NCI-H345 (cell line): Measurements from ENCODE around the gene PAQR4.
"Not testable (repeated sequence)": the region's sequence is repeated elsewhere in the genome, so short reads cannot be mapped to it uniquely, and the experiment has no call there.

ENCODE experiments used
- DNase-seq: peaks from one replicate; lab custom pipeline; 2025; lab: John Stamatoyannopoulos, UW

Gene PAQR4

DNA sequence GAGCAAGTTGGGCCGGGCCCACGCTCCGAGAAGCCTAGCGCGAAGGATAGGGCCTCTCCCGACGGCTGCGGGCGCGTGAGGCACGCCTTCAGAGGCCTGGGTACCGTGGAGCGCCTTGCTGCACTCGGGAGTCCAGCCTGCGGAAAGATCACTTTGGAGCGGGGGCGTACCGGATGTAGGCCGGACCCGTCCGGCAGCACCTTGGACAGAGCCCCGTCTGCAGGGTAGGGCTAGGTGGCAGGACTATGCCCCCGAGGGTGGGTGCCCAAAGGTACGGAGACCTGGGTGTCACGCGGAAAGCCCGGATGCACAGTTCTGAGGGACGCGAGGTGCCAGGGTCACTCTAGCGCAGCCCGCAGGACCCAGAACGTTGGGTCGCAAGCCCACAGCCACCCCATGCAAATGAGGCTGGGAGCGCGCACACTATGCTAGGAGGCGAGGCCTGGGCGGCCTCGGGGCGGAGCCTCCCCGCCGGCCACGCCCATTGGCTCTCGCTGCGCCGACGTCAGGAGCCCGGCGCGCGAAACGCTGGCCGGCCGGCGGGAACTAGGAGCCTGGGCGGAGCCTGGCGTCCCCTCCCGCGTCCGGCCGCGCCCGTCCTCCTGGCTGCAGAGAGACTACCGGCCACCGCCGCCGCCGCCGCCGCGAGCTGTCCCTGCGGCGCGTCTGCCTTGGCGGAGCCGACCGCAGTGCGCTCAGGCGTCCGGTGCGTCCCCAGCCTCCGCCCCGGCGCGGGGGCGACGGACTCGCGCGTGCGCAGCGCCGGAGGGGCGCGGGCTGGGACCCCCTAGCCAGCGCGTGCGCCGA is at the start of gene PAQR4:
Gene PAQR4, plus strand, starts transcription at position 611 of the 807 bp plus-strand sequence. CDS start 327 bp downstream, outside the sequence.
- peak; percentile 92 for DNase-seq

DNA sequence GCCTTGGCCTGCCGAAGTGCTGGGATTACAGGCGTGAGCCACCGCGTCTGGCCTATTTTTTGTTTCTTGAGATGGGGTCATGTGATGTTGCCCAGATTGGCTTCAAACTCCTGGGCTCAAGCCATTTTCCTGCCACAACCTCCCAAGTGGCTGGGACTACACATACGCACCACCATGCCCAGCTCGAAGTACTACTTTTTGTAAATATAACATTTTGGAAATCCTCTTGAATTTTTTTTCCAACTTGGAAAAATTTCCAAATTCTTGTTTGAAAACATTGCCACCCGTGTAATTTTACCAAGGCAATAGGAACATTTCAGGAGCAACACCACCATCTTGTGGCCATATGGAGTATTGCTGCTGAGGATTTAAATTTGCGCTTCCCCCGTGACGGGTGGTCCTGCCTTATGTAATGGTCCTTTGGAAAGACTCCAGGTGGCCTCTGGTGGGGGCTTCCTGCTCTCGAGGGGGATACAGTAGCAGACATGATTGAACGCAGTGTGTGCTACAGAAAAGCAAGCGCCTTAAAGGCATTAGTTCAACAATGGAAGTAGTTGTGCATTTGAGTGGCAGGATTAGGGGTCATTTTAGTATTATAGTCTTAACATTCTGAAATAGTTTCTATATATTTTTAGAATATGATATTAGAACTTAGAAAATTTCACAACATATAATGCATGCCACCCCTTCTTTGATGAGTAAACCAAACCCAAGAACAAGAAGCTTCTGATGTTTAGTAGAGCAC is 49.5 kb upstream of the PAQR4 start:
- peak; percentile 65 for DNase-seq

DNA sequence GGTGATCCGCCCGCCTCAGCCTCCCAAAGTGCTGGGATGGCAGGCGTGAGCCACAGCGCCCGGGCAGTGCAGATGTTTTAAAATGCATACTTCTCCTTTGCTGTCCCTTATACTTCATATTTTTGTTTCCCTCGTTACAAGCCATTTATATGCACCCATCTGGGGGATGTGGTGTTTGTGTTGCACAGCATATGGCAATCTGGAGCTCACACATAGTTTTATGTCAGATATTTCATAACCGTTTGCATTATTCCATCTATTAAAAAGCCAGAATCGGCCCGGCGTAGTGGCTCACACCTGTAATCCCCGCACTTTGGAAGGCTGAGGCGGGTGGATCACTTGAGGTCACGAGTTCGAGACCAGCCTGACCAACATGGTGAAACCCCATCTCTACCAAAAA is 45.7 kb upstream of the PAQR4 start:
- no peak for DNase-seq

DNA sequence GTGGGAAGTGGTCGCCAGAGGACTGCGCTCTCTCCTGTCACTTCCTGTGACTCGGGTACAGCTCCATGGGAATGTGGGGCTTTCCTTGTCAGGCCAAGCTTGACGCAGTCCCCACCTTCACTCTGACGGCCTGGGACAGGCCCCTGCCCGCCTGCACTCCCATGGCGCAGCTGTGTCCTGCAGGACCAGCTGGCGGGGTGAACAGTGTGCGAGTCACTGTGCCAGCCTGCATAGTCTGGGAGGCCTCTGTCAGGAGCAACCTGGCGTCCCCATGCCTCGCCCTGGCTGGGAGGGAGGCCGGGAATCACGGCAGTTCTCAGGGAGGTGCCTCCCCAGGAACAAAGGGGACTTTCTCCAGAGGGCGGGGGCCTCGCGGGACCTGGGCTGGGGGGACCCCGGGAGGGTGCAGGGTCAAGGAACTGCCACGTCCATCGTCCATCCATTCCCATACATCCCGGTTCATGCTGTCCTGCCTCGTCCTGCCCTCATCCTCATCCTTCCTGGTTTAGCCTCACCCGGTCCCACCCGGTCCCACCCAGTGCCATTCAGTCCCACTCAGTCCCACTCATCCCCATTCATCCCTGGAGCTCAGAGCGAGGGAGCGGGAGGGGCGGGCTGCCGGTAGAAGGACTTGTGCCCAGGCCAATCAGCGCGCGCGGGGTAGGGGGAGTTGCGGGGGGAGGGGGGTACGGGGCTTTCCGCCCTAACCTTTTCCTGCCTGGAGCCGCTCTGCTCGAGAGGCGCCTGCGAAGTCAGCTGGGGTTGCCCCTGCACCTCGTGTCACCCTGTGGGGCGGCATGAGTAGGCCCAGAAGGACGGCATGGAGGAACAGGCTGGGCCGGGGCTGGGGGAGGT is 44.0 kb upstream of the PAQR4 start:
- no peak for DNase-seq

DNA sequence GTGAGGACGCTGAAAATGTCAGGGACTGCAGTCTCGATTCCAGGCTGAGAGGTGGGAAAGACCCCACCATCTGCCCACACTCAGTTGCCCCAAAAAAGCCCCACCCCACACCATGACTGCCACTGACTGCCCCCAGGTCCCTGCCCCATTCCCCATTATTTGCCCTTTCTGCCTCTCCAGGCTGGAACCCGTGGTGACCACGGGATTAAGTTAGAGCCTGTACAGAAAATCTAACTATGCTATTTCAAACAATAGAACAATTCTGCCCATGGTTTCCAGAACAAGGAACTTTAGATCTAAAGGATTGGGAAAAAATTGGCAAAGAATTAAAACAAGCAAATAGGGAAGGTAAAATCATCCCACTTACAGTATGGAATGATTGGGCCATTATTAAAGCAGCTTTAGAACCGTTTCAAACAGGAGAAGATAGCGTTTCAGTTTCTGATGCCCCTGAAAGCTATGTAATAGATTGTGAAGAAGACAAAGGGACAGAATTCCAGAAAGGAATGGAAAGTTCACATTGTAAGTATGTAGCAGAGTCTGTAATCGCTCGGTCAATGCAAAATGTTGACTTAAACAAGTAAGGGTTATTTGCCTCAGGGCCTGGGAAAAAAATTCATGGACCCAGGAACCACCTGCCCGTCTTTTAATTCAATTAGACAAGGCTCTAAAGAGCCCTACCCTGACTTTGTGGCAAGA is 43.0 kb upstream of the PAQR4 start:
- DNase-seq, result no peak

DNA sequence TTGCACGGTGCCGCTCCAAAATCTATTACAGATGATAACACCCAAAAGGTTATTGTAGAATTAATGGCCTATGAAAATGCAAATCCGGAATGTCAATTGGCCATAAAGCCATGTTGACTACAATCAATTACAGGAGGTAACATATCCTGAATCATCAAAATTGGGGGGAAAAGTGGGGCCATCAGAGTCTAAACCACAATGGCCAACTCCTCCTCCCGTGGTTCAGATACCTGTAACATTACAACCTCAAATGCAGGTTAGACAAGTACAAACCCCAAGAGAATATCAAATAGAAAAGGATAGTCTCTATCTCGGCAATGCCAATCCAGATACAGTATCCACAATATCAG is 42.5 kb upstream of the PAQR4 start:
- DNase-seq, result no peak

DNA sequence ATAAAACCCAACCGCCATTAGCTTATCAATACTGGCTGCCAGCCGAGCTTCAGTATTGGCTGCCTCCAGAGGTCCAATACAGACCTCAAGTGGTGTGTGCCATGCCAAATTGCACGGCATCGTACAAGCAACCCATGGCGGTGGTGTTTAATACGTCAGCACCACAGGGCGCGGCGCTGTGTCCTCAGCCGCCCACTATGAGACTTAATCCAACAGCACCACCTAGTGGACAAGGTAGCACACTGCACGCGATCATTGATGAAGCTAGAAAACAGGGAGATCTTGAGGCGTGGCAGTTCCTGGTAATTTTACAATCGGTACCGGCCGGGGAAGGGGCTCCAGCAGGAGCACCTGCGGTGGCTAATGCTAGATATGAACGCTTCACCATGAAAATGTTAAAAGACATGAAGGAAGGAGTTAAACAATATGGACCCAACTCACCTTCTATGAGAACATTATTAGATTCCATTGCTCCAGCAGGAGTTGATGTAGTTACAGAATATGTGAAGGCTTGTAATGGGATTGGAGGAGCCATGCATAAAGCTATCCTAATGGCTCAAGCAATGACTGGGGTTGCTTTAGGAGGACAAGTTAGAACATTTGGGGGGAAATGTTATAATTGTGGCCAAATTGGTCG is 42.0 kb upstream of the PAQR4 start:
- peak; percentile 91 for DNase-seq

DNA sequence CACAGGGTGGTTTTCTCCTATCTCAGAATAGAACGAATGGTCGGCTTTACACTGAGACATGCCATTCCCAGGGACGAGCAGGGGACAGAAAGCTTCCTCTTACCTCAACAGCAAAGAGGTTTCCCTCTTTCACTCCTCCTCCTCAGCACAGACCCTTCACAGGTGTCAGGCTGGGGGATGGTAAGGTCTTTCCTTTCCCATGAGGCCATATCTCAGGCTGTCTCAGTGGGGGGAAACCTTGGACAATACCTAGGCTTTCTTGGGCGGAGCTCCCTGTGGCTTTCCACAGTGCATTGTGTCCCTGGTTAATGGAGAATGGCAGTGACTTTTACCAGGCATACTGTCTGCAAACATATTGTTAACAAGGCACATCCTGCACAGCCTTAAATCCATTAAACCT is 41.0 kb upstream of the PAQR4 start:
- not testable (repeated sequence) for DNase-seq

DNA sequence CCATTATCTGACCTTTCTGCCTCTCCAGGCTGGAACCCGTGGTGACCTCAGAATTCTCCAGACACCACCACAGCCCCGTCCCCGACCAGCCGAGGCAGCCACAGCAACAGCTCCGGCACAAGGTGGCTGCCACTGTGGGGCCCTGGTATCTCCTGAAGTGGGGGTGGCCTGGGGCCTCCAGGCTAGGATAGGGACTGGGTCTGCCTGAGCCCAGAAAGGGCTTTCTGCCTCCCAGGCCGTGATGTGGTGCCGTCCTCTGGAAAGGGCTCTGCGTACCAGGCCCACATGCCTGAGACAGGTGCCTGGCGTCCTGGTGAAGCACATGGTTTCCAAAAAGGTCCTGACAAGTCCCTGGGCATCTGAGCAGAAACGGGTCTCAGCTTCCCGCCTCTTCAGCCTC is 40.4 kb upstream of the PAQR4 start:
- DNase-seq, result no peak

DNA sequence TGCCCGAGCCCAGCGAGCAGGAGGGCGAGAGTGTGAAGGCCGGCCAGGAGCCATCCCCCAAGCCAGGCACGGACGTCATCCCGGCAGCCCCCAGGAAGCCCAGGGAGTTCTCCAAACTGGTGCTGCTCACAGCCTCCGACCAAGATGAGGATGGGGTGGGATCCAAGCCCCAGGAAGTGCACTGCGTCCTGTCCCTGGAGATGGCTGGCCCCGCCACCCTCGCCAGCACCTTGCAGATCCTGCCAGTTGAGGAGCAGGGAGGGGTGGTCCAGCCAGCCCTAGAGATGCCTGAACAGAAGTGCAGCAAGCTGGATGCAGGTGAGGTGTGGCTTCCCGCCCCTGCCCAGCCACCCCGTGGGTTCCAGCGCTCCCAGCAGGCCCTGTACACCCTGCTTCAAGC is 39.5 kb upstream of the PAQR4 start:
- DNase-seq, result no peak

DNA sequence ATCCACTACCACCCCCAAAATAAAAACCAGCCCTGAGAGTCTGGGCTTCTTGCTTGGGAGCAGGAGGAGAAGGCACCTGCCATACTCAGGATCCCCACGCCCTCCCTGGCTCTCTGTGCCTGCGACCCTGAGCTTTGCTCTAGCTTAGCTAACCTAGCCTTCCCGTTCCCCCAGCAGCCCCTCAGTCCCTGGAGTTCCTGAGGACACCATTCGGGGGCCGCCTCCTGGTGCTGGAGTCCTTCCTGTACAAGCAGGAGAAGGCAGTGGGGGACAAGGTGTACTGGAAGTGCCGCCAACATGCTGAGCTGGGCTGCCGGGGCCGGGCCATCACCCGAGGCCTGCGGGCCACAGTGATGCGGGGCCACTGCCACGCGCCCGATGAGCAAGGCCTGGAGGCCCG is 38.9 kb upstream of the PAQR4 start:
- no peak for DNase-seq

DNA sequence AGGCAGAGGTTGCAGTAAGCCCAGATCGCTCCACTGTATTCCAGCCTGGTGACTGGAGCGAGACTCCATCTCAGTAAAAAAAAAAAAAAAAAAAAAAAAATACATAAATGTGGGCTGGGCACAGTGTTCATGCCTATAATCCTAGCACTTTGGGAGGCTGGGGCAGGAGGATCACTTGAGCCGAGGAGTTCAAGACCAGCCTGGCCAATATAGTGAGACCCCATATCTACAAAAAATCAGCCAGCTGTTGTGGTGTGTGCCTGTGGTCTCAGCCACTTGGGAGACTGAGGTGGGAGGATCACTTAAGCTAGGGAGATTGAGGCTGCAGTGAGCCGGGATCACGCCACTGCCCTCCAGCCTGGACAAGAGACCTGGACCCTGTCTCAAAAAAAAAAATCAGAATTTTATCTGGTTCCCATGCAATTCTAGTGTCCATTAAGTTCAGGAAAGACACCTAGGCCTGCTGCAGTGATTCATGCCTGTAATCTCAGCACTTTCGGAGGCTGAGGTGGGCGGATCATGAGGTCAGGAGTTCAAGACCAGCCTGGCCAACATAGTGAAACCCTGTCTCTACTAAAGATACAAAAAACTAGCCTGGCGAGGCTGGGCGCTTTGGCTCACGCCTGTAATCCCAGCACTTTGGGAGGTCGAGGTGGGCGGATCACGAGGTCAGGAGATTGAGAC is 37.8 kb upstream of the PAQR4 start:
- DNase-seq, result not testable (repeated sequence)

DNA sequence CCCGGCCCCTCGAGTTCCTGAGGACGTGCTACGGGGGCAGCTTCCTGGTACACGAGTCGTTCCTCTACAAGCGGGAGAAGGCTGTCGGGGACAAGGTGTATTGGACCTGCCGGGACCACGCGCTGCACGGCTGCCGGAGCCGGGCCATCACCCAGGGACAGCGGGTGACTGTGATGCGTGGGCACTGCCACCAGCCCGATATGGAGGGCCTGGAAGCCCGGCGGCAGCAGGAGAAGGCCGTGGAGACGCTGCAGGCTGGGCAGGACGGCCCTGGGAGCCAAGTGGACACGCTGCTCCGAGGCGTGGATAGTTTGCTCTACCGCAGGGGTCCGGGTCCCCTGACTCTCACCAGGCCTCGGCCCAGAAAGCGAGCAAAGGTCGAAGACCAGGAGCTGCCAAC is 36.0 kb upstream of the PAQR4 start:
- DNase-seq, result no peak

DNA sequence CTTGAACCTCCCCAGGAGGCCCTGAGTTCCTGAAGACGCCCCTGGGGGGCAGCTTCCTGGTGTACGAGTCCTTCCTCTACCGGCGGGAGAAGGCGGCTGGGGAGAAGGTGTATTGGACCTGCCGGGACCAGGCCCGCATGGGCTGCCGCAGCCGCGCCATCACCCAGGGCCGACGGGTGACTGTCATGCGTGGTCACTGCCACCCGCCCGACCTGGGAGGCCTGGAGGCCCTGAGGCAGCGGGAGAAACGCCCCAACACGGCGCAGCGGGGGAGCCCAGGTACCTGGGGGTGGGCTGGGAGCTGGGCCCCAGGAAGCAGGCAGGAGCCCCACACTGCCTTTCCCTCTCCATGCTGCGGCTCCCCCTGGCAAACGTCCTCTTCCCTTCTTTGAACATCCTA is 35.4 kb upstream of the PAQR4 start:
- DNase-seq, result no peak

DNA sequence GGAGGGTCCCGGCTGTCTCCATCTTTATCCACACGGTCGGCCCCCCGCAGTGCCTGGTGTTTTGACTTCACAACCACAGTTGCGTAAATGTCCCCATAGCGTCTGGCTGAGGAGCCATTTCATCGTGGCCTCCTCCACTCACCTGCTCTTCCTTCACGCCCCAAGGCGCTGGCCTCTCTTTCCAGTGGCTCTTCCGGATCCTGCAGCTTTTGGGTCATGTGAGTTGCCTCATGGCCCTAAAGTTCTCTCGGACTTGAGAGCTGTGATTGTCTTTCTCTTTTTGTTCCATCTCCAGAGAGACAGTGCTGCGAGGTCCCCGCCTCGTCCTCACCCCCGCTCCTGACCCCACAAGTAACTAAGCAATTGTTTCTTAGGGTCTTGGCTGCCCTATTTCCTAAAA is 34.7 kb upstream of the PAQR4 start:
- no peak for DNase-seq

DNA sequence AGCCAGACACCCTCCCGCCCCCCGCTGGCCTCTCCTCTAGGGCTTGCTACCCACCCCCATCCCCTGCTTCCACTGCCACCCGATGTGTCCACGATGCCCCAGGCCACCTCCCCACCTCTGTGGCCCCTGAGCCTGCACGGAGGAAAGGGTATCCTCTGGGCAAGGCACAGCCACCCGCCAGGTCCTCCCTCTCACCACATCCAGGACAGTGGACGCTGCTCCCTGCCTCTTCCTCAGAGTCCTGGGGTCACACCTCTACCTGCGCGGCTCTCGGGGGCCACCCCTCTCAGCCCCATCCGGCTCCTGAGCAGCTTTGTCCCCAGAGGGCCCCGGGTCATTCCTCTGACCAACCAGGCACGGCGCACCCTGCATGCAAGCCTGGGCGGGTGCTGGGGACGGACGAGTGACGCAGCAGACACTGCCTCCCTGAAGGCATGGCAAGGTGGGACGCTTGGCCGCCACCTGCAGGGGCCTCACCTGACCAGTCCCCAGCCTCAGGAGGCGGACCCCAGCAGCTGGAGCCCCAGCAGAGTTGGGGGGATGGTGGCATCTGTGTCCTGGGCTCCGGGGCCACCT is 32.6 kb upstream of the PAQR4 start:
- DNase-seq, result no peak

DNA sequence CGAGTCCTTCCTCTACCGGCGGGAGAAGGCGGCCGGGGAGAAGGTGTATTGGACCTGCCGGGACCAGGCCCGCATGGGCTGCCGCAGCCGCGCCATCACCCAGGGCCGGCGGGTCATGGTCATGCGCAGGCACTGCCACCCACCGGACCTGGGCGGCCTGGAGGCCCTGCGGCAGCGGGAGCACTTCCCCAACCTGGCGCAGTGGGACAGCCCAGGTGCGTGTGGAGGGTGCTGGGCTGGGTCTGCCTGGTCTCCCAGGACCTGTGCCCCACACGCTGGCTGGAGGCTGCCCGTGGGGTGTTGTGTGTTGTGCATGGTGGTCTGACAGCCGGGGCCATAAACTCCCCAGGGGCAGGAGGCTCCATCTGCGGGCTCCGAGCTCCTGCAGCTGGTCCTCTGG is 32.0 kb upstream of the PAQR4 start:
- DNase-seq, result no peak

DNA sequence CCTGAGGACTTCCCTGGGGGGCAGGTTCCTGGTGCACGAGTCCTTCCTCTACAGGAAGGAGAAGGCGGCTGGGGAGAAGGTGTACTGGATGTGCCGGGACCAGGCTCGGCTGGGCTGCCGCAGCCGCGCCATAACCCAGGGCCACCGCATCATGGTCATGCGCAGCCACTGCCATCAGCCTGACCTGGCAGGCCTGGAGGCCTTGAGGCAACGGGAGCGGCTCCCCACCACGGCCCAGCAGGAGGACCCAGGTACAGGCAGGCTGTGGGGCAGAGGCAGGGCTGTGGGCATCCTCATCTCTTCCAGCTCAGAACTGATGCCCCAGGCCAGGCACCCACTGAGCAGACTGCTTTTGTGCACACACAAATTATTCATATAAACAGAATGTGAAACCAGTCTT is 30.9 kb upstream of the PAQR4 start:
- DNase-seq, result no peak

DNA sequence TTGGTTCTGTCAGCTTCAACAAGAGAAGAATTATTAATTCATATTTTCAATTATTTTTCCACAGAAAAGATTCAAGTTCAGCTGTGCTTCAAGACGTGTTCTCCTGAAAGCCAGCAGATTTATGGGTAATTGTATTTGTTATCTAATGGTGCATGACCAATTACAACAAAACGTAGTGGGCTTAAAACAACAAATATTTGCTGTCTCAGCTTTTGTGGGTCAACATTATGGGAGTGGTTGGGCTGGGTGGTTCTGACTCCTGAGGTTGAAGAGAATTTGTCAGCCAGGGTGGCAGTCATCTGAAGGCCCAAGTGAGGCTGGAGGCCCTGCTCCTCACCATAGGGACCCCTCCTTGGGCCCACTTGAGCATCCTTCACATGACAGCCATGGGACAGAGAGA is 29.2 kb upstream of the PAQR4 start:
- DNase-seq, result no peak

DNA sequence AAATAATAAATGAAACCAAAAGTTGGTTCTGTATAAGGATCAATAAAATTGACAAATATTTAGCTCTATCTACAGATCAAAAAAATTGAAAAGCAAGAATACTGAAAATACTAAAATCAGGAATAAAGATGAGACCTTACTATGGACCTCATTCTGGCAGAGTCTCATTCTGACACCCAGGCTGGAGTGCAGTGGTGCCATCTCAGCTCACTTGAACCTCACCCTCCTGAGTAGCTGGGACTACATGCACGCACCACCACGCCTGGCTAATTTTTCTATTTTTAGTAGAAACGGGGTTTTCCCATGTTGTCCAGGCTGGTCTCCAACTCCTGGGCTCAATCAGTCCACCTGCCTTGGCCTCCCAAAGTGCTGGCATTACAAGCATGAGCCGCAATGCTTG is 27.1 kb upstream of the PAQR4 start:
- DNase-seq, result no peak

DNA sequence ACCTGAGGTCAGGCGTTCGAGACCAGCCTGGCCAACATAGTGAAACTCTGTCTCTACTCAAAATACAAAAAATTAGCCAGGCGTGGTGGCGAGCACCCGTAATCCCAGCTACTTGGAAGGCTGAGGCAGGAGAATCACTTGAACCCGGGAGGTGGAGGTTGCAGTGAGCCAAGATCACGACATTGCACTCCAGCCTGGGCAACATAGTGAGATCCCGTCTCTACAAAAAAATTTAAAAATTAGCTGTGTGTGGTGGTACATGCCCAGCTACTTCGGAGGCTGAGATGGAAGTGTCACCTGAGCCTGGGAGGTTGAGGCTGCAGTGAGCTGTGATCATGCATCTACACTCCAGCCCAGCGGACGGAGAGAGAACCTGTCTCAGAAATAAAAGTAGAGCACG is 25.4 kb upstream of the PAQR4 start:
- not testable (repeated sequence) for DNase-seq
